Measurements from ENCODE around the gene FOXP2.

The FOXP2 gene

DNA sequence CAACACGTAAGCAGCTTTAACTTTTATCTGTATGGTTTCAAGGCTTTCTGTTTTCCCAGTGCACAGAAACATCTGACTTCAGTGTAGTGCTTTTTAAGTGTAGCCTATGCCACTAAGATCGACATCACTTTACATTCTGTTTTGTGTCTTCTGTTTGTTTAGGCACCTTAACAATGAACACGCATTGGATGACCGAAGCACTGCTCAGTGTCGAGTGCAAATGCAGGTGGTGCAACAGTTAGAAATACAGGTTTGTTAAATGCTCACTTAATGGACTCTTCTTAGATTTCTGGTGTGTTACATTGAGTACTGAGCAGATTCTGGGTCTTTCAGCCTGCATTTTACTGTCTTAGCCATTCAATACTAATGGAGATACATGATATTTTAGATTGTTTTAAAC is 237.4 kb downstream of the FOXP2 start:
- H3K4me3 ChIP-seq (ENCODE audit: low read length), result no peak overlapping the region
- peak; percentile 28 for DNase-seq (ENCODE audit: low read depth)
- TF ChIP-seq, protein P1, sequence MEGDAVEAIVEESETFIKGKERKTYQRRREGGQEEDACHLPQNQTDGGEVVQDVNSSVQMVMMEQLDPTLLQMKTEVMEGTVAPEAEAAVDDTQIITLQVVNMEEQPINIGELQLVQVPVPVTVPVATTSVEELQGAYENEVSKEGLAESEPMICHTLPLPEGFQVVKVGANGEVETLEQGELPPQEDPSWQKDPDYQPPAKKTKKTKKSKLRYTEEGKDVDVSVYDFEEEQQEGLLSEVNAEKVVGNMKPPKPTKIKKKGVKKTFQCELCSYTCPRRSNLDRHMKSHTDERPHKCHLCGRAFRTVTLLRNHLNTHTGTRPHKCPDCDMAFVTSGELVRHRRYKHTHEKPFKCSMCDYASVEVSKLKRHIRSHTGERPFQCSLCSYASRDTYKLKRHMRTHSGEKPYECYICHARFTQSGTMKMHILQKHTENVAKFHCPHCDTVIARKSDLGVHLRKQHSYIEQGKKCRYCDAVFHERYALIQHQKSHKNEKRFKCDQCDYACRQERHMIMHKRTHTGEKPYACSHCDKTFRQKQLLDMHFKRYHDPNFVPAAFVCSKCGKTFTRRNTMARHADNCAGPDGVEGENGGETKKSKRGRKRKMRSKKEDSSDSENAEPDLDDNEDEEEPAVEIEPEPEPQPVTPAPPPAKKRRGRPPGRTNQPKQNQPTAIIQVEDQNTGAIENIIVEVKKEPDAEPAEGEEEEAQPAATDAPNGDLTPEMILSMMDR (IDR thresholded peaks at IDR 0.05; ENCODE audit: insufficient read depth, low read depth, low read length, missing control alignments), result no peak

DNA sequence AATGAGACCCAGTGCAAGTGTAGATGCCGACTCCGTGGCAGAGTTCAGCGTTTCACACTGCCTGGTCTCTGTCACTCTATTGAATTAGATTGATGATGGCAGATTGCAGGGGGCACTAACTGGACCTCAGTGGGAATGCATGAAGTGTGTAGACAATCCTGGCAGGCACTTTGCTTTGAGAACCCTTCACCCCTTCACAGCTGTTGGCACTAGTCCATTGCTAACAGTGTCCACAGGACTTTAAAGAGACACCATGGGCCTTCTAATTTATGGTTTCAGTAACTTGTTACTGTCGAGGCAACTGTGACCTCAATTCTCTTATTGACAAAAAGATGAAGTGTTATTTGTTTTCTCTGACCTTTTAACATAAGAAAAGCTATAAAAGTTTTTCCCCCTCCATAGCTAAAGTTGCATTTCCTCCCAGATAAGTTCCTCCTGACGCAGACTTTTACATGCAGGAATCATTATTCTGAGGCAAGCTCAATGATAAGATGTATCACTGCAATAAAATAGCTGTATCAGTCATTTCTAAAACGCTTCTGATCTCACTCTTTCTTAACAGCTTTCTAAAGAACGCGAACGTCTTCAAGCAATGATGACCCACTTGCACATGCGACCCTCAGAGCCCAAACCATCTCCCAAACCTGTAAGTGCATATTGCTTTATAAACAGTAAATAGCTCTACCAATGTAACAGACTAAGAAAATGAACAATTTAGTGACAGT is 238.9 kb downstream of the FOXP2 start:
- TF ChIP-seq, protein P1 (IDR thresholded peaks at IDR 0.05; ENCODE audit: insufficient read depth, low read depth, low read length, missing control alignments), result no peak
- DNase-seq (ENCODE audit: low read depth), result no peak
- H3K4me3 ChIP-seq (ENCODE audit: low read length), result no peak overlapping the region

DNA sequence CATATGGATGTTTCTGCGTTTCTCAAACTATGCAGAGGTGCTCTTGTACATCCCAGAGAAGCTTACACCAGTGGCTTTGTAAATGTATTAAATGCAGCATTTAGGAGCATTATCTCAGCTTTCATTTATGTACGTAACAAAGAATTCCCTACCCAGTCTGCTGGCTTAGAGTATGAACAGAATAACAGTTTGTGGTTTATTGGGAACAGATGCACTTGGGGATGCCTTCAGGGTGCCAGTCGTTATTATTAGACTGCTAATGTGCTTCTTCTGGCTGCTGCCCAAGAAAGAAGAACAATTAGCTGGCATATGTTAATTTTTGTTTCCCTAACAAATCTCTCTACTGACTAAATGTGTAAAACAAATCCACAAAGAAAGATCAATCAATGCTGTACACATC is 241.9 kb downstream of the FOXP2 start:
- DNase-seq (ENCODE audit: low read depth), result no peak
- TF ChIP-seq, protein P1 (IDR thresholded peaks at IDR 0.05; ENCODE audit: insufficient read depth, low read depth, low read length, missing control alignments), result no peak
- no peak overlapping the region for H3K4me3 ChIP-seq (ENCODE audit: low read length)

DNA sequence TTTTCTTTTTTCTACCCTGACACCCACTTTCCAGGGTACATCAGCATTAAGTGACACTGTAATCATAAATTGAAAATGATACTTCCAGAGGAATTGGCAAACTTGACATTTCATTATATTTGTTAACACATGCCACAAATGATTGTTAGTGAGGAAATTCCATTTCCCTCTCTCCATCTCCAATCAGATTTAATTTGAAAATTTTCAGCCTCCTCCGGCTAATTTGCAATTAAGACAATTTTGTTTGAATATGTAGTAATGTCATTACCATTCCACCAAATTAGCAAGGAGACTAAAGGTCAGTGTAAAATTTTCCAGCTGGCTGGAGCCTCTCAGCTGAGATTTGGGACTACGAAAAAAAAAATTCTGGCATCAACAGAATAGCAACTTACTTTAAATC is 242.7 kb downstream of the FOXP2 start:
- H3K4me3 ChIP-seq (ENCODE audit: low read length), result no peak overlapping the region
- TF ChIP-seq, protein P1 (IDR thresholded peaks at IDR 0.05; ENCODE audit: insufficient read depth, low read depth, low read length, missing control alignments), result no peak
- no peak for DNase-seq (ENCODE audit: low read depth)

DNA sequence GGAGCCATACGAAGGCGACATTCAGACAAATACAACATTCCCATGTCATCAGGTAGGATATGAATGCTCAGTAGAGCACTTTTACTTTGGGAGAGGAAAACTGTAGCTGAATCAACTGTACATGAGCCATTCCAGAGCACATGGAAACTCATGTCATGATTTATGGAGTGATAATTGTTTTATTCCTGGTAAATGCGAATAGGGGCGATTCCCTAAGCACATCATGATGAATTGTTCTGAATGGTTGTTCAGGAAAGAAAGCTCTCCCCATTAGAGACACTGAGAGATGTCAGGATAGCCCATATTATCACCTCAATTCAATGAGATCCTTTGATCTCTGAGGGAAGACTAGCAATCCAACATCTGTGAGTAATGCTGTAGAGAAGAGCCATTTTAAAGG is 243.6 kb downstream of the FOXP2 start:
- no peak overlapping the region for H3K4me3 ChIP-seq (ENCODE audit: low read length)
- DNase-seq (ENCODE audit: low read depth), result no peak
- TF ChIP-seq, protein P1 (IDR thresholded peaks at IDR 0.05; ENCODE audit: insufficient read depth, low read depth, low read length, missing control alignments), result no peak

DNA sequence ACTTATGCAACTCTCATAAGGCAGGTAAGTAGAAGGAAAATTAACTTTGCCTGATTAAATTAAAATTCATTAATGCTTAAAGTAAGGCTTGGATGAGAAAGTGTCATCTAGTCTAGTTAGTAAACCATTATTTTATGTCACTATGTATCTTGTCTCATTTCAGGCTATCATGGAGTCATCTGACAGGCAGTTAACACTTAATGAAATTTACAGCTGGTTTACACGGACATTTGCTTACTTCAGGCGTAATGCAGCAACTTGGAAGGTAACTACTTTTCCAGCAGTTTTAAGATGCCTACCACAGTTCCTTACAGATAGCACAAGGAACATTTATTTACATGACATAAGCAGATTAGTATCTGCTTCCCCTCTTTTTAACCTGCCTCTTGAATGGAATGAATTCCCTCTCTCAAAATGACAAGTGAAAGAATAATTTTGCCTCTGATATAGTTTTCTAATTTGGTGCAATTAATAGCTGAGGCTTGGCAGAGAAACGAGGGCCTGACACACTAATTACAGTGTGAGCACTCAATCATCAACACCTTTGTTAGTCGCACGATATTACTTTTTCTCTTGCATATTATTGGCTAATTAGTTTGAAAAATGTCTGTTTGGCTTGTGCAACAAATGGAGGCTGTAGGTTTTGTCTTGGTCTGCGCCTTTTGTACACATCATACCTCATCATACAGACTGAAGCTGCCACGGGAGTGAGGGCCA is 245.0 kb downstream of the FOXP2 start:
- TF ChIP-seq, protein P1 (IDR thresholded peaks at IDR 0.05; ENCODE audit: insufficient read depth, low read depth, low read length, missing control alignments), result no peak
- no peak overlapping the region for H3K4me3 ChIP-seq (ENCODE audit: low read length)
- no peak for DNase-seq (ENCODE audit: low read depth)
